ENCODE measurements around the gene GRIK5. TPM values are rescaled to one million over a fixed set of nuclear protein-coding genes. Genes with fewer than 3 reads are reported as not detected.

The GRIK5 gene
- total and polyA plus RNA-seq, 2 of the 8 experiments (the other 6 are each of a cell fraction or from before 2014, with no cell fraction given): 17.8 to 42.9 TPM

- no peaks in the 10 kb centered on the region; a peak in 1 of 7 replicates for H3K27me3 ChIP-seq (replicated peaks in 1 of 4; ENCODE audit: control insufficient read depth in 3 of 4, extremely low read depth in 1 of 4, insufficient read depth in 3 of 4, low read length in 3 of 4)
- no peaks in the 10 kb centered on the region for H3K79me1 ChIP-seq (ENCODE audit: low read depth, low read length)
- no peak overlapping the region for H4K91ac ChIP-seq (replicated peaks; ENCODE audit: insufficient read length, low read length)
- CTCF ChIA-PET (ENCODE audit: partially characterized antibody): interaction anchor here (1.0 to 5.4 kb wide), 7 partner anchors 12 to 82 kb away, joined by 3 to 38 read pairs (median 4); no protein-coding TSS in a partner anchor
- no peak overlapping the region for H4K5ac ChIP-seq (ENCODE audit: insufficient read length, low read depth, low read length)
- H3K23me2 ChIP-seq (ENCODE audit: low read depth, low read length): no peaks in the 10 kb centered on the region
- FAIRE-seq: no peak
- no peak overlapping the region for H3K4me3 ChIP-seq (ENCODE audit: extremely low read depth in 1 of 4, insufficient read depth in 2 of 4, low read depth in 3 of 4, low read length in 4 of 4)
- H3K18ac ChIP-seq (ENCODE audit: extremely low read depth, low read length): no peak overlapping the region
- no peak overlapping the region for H4K8ac ChIP-seq (ENCODE audit: extremely low read depth, insufficient read depth, low read length)
- H3K23ac ChIP-seq (ENCODE audit: insufficient read length): no peak overlapping the region
- no peak overlapping the region for H3K56ac ChIP-seq (replicated peaks; ENCODE audit: insufficient read length, low read depth, low read length)
- 0 out of 2 replicates have a peak overlapping the region, but pooled peaks have one; percentile 39 for H2AK5ac ChIP-seq (ENCODE audit: low read depth, low read length)
- peaks cover 0 to 8% (median 3%) of the 10 kb centered on the region in 4 experiments; a peak in 4 of 7 replicates for H3K4me1 ChIP-seq (replicated peaks in 1 of 4; ENCODE audit: control insufficient read depth in 3 of 4, insufficient read depth in 4 of 4, low read length in 3 of 4)
- H3K4ac ChIP-seq (replicated peaks; ENCODE audit: insufficient read length, low read depth, low read length): no peak overlapping the region
- no peak for DNase-seq (ENCODE audit: low read depth in 1 of 2, low spot score in 2 of 2)
- no peak overlapping the region for H2BK12ac ChIP-seq (ENCODE audit: low read depth, low read length)
- TF ChIP-seq NANOG (IDR thresholded peaks at IDR 0.05; ENCODE audit: insufficient read depth, low read depth, low read length, poor library complexity, severe bottlenecking) (no peak), CBX8 (IDR thresholded peaks at IDR 0.05; ENCODE audit: borderline replicate concordance, low read depth, low read length) (no peak)
- no peak overlapping the region for H2AFZ ChIP-seq (ENCODE audit: low read length)
- no peak overlapping the region for H3K9ac ChIP-seq (replicated peaks in 1 of 4; ENCODE audit: extremely low read depth in 1 of 4, low read depth in 3 of 4, low read length in 3 of 4)
- no peak overlapping the region for H3K4me2 ChIP-seq (ENCODE audit: insufficient read depth in 1 of 2, low read depth in 2 of 2, low read length in 2 of 2)
- H2BK120ac ChIP-seq (replicated peaks; ENCODE audit: low read depth, low read length): no peak overlapping the region
- no peak overlapping the region for H2BK20ac ChIP-seq (ENCODE audit: low read length)
- H3K36me3 ChIP-seq (ENCODE audit: control insufficient read depth in 2 of 4, insufficient read depth in 4 of 4, low read length in 3 of 4): no peaks in the 10 kb centered on the region
- no peaks in the 10 kb centered on the region for H3K79me2 ChIP-seq (ENCODE audit: control insufficient read depth in 1 of 2, insufficient read depth in 2 of 2, low read length in 2 of 2)
- POLR2A ChIA-PET (ENCODE audit: partially characterized antibody): interaction anchor here (1.1 to 1.7 kb wide), 2 partner anchors 27 to 153 kb away, joined by 3 to 5 read pairs; partner anchors contain the start of gene ZNF574
- 86% methylated on average over 2 of the region's 2 CpGs; no CpG with 5 or more reads in 1 of the 2 experiments for WGBS, 2 experiments (ENCODE audit: extremely low coverage in 1 of 2, insufficient coverage in 1 of 2, insufficient read length in 1 of 2, insufficient replicate concordance in 2 of 2, low coverage in 1 of 2, low lambda C conversion rate in 2 of 2, missing lambda C conversion rate in 1 of 2)
- H3K14ac ChIP-seq (ENCODE audit: insufficient read length): no peak overlapping the region
- no peaks in the 10 kb centered on the region for H3K9me3 ChIP-seq (ENCODE audit: insufficient read depth in 2 of 2, low read depth in 1 of 2, low read length in 1 of 2)
- H2BK5ac ChIP-seq (ENCODE audit: low read depth, low read length): no peak overlapping the region
- peak overlapping the region; percentile 81; the same call in 1 of the 2 replicates for H2BK15ac ChIP-seq (ENCODE audit: low read length)
- H4K20me1 ChIP-seq (replicated peaks in 1 of 2; ENCODE audit: control insufficient read depth in 1 of 2, insufficient read depth in 2 of 2, low read length in 2 of 2): no peaks in the 10 kb centered on the region
- H3K27ac ChIP-seq (ENCODE audit: low read depth, low read length): no peak overlapping the region
Measured at GRCh38 chr19:42102877-42103276, 32.9 kb upstream of the GRIK5 start.
